Activated CD4-positive, alpha-beta T cell treated with anti-CD3 and anti-CD28 coated beads for 24 hours (primary cell): ENCODE data around the gene METTL14.

ENCODE experiments used
- DNase-seq, 2 donors: peaks; one replicate each; pipeline ENCODE4 v3.0.0-alpha.2; 2020; ENCODE audit warnings: low read depth in 2 of 2

METTL14 gene

GRCh38 chr4:118734491-118735205, 49.5 kb downstream of the METTL14 start:
- no peak for DNase-seq

GRCh38 chr4:118736900-118737299, 51.7 kb downstream of the METTL14 start:
- no peak for DNase-seq

GRCh38 chr4:118738090-118738489, 52.9 kb downstream of the METTL14 start:
- no peak for DNase-seq

- DNase-seq = no peak
Measured at GRCh38 chr4:118739022-118739713, 54.0 kb downstream of the METTL14 start.

GRCh38 chr4:118740869-118741268, 55.7 kb downstream of the METTL14 start:
- no peak for DNase-seq

- no peak for DNase-seq
Measured at GRCh38 chr4:118741301-118741855, 56.2 kb downstream of the METTL14 start.

GRCh38 chr4:118742050-118742449, 56.9 kb downstream of the METTL14 start:
- DNase-seq = no peak

GRCh38 chr4:118743867-118744266, 58.7 kb downstream of the METTL14 start:
- DNase-seq = no peak

- no peak for DNase-seq
Measured at GRCh38 chr4:118745357-118745756, 60.2 kb downstream of the METTL14 start.

GRCh38 chr4:118746251-118746919, 61.2 kb downstream of the METTL14 start:
- no peak for DNase-seq

GRCh38 chr4:118749347-118749988, 64.3 kb downstream of the METTL14 start:
- DNase-seq = no peak

GRCh38 chr4:118751629-118752323, 66.6 kb downstream of the METTL14 start:
- no peak for DNase-seq

GRCh38 chr4:118752551-118752950, 67.4 kb downstream of the METTL14 start:
- no peak for DNase-seq

GRCh38 chr4:118753096-118753495, 67.9 kb downstream of the METTL14 start:
- DNase-seq = no peak

GRCh38 chr4:118753685-118754084, 68.5 kb downstream of the METTL14 start:
- no peak for DNase-seq

GRCh38 chr4:118754890-118755289, 69.7 kb downstream of the METTL14 start:
- DNase-seq = no peak

- DNase-seq = no peak
Measured at GRCh38 chr4:118755438-118756226, 70.4 kb downstream of the METTL14 start.

GRCh38 chr4:118756429-118756828, 71.2 kb downstream of the METTL14 start:
- DNase-seq = no peak

- no peak for DNase-seq
Measured at GRCh38 chr4:118756958-118757357, 71.8 kb downstream of the METTL14 start.

- DNase-seq = no peak
Measured at GRCh38 chr4:118757761-118758251, 72.6 kb downstream of the METTL14 start.
